K562 (cell line): ENCODE results near the gene FAM199X. TPM values are rescaled to one million over a fixed set of nuclear protein-coding genes. Genes with fewer than 3 reads are reported as not detected.
A peak's percentile ranks its signal among the peaks of the same experiment; 100 is the strongest.

Experiments
- BRD9 ChIP-seq: fragments of 450-650 bp; IDR thresholded peaks from 2 replicates; pipeline ENCODE4 v1.6.1; 2018; ENCODE audit warnings: low read depth; ENCODE audit not compliant: partially characterized antibody
- BRF2 ChIP-seq: IDR thresholded peaks from 3 replicates; pipeline ENCODE4 v1.6.1; 2011; ENCODE audit warnings: borderline replicate concordance, mild to moderate bottlenecking; ENCODE audit not compliant: insufficient read length, insufficient read depth
- E2F1 ChIP-seq: sonication (generic); formaldehyde crosslinking; IDR thresholded peaks from 2 replicates; pipeline ENCODE4 v1.8.1; 2023; ENCODE audit warnings: mild to moderate bottlenecking, missing genetic modification reagents, moderate library complexity
- EHMT2 ChIP-seq: fragments of 450-650 bp; IDR thresholded peaks from 2 replicates; pipeline ENCODE4 v1.6.1; 2018; ENCODE audit warnings: antibody characterized with exemption
- ERF ChIP-seq: fragments of 450-650 bp; formaldehyde crosslinking; IDR thresholded peaks from 2 replicates; pipeline ENCODE4 v1.4.0; 2020; ENCODE audit warnings: mild to moderate bottlenecking, mixed read lengths
- FOXA3 ChIP-seq, 2 experiments: fragments of 450-650 bp in 1 of 2; sonication (generic) in 1 of 2; formaldehyde crosslinking; IDR thresholded peaks in 1 of 2; conservative IDR thresholded peaks in 1 of 2; 2 replicates each; pipeline versions ENCODE4 v1.4.0 to v1.8.0; 2020 to 2022; ENCODE audit warnings: mild to moderate bottlenecking in 2 of 2, missing genetic modification reagents in 1 of 2
- NCOA4 ChIP-seq: fragments of 450-650 bp; IDR thresholded peaks from 2 replicates; pipeline ENCODE4 v1.6.1; 2018; ENCODE audit warnings: mild to moderate bottlenecking; ENCODE audit not compliant: partially characterized antibody
- NUFIP1 ChIP-seq: fragments of 450-650 bp; IDR thresholded peaks from 2 replicates; pipeline ENCODE4 v1.6.1; 2018; ENCODE audit not compliant: partially characterized antibody
- RAD51 ChIP-seq: fragments of 450-650 bp; IDR thresholded peaks from 2 replicates; pipeline ENCODE4 v1.7.1; 2016; ENCODE audit warnings: low read depth, mild to moderate bottlenecking, borderline replicate concordance
- SIN3A ChIP-seq, 2 experiments: fragments of 150-350 bp in 1 of 2; IDR thresholded peaks; 2 replicates each; pipeline ENCODE4 v1.6.1; 2011 to 2016; ENCODE audit warnings: borderline replicate concordance in 2 of 2, low read depth in 2 of 2, low read length in 2 of 2, mild to moderate bottlenecking in 2 of 2, moderate library complexity in 2 of 2; ENCODE audit not compliant: control insufficient read depth in 1 of 2
- SNRNP70 ChIP-seq: fragments of 200-400 bp; formaldehyde crosslinking; optimal IDR thresholded peaks from 2 replicates; pipeline ENCODE3; 2017; ENCODE audit warnings: low read depth, low read length
- SP2 ChIP-seq: IDR thresholded peaks from 2 replicates; pipeline ENCODE4 v1.6.1; 2011; ENCODE audit warnings: mild to moderate bottlenecking, low read depth, low read length, moderate library complexity; ENCODE audit not compliant: poor library complexity, severe bottlenecking; ENCODE audit errors: extremely low read depth
- ZBTB2 ChIP-seq: fragments of 450-650 bp; IDR thresholded peaks from 2 replicates; pipeline ENCODE4 v1.6.1; 2016; ENCODE audit warnings: antibody characterized with exemption
- ZFP91 ChIP-seq: sonication (generic); formaldehyde crosslinking; IDR thresholded peaks from 2 replicates; pipeline ENCODE4 v1.8.0; 2022; ENCODE audit warnings: mild to moderate bottlenecking, missing genetic modification reagents
- ZNF143 ChIP-seq: sonication (generic); formaldehyde crosslinking; IDR thresholded peaks from 2 replicates; pipeline ENCODE4 v1.9.0; 2022; ENCODE audit warnings: mild to moderate bottlenecking, missing genetic modification reagents
- ZNF3 ChIP-seq: fragments of 250-450 bp; sonication (Bioruptor Pico); IDR thresholded peaks from 2 replicates; pipeline ENCODE4 v1.5.0; 2021; ENCODE audit warnings: mild to moderate bottlenecking, moderate library complexity
- polyA plus RNA-seq, 8 experiments: library from polyadenylated mRNA; depleted of rRNA in 4 of 8; stranded (reverse) in 5 of 8; unstranded in 3 of 8; fragments of >200 nt; fragmentation: Nextera tagmentation in 2 of 8; fragmentation: Illumina TruSeq in 1 of 8; extraction: Ambion mirVana in 2 of 8; extraction: Trizol in 1 of 8; gene quantifications; 2 replicates each; pipeline versions ENCODE4 v1.2.1 to v1.2.3, GENCODE V29; 2011 to 2014; ENCODE audit warnings: inconsistent platforms in 1 of 8, missing spikeins in 1 of 8
- total RNA-seq, 7 experiments: library from RNA; depleted of rRNA in 6 of 7; stranded (reverse); fragments of >200 nt in 6 of 7; fragmentation: Illumina TruSeq in 2 of 7; extraction: Trizol in 2 of 7; gene quantifications; 2 replicates each; pipeline versions ENCODE4 v1.2.1 to v1.2.3, GENCODE V29; 2011 to 2021; ENCODE audit warnings: low replicate concordance in 1 of 7
- TF ChIP-seq, protein P1 (sequence below): sonication (generic); formaldehyde crosslinking; IDR thresholded peaks from 2 replicates; pipeline ENCODE4 v1.4.0; 2020; ENCODE audit warnings: mild to moderate bottlenecking, missing genetic modification reagents
- TF ChIP-seq, protein P2 (sequence below): sonication (generic); formaldehyde crosslinking; IDR thresholded peaks from 2 replicates; pipeline ENCODE4 v1.8.0; 2022; ENCODE audit warnings: missing genetic modification reagents, mild to moderate bottlenecking, borderline replicate concordance

Gene FAM199X
- total and polyA plus RNA-seq, 9 of the 15 experiments (the other 6 are each of a cell fraction or from before 2014, with no cell fraction given) = 4.6 to 22.2 (median 13.7) TPM

GRCh38 chrX:104165894-104166734 is at the start of gene FAM199X (continued):
- TF ChIP-seq ZFP91 (CRISPR knock-in tag) (no peak), FOXA3 (CRISPR knock-in tag; conservative IDR thresholded peaks at IDR 0.05 in 1 of 2, IDR thresholded peaks at IDR 0.05 in 1 of 2) (no peak), SIN3A (IDR thresholded peaks at IDR 0.05; ENCODE audit: borderline replicate concordance in 2 of 2, control insufficient read depth in 1 of 2, low read depth in 2 of 2, low read length in 2 of 2) (peak in 1 of 2 experiments; percentile 22; a peak in 1 of 4 replicates), E2F1 (peak; percentile 28; the same call in 1 of the 2 replicates), ZNF143 (CRISPR knock-in tag) (no peak), ZBTB2 (no peak), BRD9 (peak; percentile 61), EHMT2 (no peak), NCOA4 (no peak), SNRNP70 (no peak), NUFIP1 (no peak), ERF (CRISPR knock-in tag) (no peak), SP2 (peak; percentile 43), RAD51 (no peak), ZNF3 (CRISPR knock-in tag) (no peak), BRF2 (no peak)
- TF ChIP-seq, protein P1, sequence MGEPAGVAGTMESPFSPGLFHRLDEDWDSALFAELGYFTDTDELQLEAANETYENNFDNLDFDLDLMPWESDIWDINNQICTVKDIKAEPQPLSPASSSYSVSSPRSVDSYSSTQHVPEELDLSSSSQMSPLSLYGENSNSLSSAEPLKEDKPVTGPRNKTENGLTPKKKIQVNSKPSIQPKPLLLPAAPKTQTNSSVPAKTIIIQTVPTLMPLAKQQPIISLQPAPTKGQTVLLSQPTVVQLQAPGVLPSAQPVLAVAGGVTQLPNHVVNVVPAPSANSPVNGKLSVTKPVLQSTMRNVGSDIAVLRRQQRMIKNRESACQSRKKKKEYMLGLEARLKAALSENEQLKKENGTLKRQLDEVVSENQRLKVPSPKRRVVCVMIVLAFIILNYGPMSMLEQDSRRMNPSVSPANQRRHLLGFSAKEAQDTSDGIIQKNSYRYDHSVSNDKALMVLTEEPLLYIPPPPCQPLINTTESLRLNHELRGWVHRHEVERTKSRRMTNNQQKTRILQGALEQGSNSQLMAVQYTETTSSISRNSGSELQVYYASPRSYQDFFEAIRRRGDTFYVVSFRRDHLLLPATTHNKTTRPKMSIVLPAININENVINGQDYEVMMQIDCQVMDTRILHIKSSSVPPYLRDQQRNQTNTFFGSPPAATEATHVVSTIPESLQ (CRISPR knock-in tag) = no peak
- TF ChIP-seq, protein P2, sequence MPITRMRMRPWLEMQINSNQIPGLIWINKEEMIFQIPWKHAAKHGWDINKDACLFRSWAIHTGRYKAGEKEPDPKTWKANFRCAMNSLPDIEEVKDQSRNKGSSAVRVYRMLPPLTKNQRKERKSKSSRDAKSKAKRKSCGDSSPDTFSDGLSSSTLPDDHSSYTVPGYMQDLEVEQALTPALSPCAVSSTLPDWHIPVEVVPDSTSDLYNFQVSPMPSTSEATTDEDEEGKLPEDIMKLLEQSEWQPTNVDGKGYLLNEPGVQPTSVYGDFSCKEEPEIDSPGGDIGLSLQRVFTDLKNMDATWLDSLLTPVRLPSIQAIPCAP (CRISPR knock-in tag) = no peak
